ENCODE data around the gene CREB5.
A peak's percentile ranks its signal among the peaks of the same experiment; 100 is the strongest.
"Not testable (repeated sequence)": the region's sequence is repeated elsewhere in the genome, so short reads cannot be mapped to it uniquely, and the experiment has no call there.

The CREB5 gene

DNA sequence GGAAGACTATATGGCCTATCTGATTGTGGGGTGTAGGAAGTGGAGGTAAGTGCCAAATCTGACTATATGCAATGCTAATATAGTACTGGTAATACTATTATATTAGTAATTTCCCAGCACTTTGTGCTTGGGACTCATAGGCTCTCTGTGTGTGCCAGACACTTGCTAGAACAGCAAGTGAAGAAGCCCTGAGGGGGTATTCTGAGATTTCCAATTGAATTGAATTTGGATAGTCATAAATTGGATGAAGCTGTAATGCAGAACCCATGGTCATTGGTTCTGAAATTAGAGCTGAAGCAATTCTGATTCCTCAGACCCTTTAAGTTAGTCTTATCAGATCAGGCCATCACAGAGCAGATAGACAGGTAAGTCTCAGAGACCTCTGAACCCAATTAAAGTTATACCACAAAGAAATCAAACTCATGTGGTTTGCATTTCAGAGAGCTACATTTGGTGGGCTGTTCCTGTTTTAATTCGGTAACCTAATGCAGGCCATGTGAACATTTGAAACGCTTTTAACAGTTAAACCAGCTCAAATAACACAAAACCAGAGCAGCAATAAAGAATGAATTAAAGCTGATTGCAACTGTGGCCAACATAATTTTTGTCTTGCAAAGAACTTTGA is 179.5 kb downstream of the CREB5 start:
- H3K4me3 ChIP-seq, result no peak overlapping the region

DNA sequence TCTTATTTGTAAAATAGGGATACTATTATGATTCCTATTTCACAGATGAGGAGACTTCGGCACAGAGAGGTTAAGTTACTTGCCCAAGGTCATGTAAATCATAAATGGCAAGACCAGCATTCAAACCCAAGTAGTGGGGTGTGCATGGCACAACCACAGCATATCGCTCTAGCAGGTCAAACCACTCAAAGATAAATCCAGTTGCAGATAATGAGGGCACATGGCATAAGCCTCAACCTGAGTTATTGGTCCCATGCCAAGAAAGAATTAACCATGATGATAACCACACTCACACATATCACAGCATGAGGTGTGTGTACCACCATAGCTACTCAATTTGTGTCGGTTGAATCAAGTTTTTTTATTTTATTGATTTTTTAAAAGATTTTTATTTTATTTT is 180.5 kb downstream of the CREB5 start:
- no peak overlapping the region for H3K4me3 ChIP-seq
- no peak overlapping the region for H3K27ac ChIP-seq

More for the DNA sequence above, 179.5 kb downstream of the CREB5 start:
- no peak overlapping the region for H3K27ac ChIP-seq

DNA sequence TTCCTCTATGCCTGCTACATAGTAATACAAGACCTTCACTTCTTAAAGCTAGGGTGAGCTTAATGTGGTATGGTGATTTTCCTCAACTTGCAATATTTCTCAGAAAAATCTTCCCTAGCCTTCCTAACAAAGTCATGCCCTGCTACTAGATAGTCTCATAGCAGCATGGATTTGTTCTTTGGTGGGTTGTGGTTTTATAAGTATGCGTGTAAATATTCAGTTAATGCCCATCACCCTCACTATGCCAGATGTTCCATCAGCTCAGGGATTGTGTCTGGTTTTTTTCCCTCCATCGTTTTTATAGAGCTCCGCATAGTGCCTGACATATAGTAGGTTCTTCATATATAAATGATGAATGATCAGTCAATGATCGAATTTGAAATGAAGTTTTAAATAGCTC is 182.8 kb downstream of the CREB5 start:
- H3K4me3 ChIP-seq, result no peak overlapping the region
- no peak overlapping the region for H3K27ac ChIP-seq

DNA sequence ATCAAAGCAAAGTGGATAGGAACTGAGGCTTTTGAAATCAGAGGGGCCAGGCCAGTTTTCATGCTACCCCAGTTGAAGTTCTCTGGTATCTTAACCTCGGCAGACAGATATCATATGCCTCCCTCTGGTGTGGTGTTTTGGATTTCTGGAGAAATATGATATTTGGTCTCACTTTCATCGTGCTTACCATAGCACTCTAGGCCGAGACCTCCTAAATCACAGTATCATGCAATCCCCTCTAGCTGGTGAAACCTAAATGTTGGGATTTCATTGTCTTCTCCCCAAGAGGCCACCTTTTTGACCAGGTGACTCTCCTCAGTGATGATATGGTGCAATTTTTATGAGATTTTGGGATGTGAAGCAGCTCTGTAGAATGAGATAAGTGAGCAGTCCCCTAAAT is 183.5 kb downstream of the CREB5 start:
- Histone ChIP-seq H3K4me3 (no peak overlapping the region), H3K27ac (no peak overlapping the region)

DNA sequence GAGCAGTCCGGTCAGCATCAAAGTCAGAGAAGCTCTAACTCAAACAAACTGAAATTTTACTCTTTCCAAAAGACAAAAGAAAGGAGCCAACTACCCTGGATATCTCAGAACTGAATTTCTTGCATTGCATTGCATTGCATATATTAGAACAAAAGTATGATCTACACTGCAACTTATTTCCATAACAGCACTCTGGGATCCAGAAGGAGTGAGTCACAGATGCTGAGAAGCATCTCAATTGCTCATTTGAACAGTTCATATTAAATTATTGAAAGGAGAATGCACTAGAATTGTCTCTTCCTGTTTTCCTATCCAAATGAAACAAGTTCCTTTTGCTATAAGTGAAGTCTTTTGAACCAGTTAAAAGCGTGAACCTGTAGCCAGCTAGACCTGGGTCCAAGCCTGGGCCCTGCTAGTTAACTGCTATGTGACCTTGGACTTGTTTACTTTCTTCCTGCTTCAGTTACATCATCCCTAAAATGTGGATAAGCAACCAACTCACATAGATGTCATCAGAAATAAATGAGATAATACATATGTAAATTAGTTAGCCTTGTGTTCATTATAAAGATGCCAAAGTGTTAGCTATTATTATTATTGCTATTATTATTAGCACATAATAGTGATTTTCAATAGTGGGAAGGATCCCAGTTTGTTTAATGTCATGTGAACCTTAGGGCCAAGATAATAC is 184.1 kb downstream of the CREB5 start:
- Histone ChIP-seq H3K4me3 (no peak overlapping the region), H3K27ac (no peak overlapping the region)

DNA sequence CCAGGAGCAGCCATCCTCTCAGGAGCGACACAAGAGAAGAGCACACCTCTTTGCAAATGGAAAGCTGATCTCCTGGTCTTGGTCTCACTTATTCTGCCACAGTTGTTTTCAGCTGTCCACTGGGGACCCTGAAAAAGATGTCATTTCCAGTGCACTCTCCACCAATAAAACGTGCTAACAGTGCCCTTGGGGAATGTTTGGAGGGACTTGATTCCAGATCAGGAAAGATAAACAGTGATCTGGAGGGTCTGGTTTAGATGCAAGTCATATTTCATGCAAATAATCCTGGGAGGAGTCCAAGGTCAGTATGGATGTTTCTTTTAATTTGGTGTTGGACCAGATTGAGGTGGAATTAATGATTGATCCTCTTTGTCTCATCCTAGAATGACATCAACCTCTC is 185.0 kb downstream of the CREB5 start:
- H3K27ac ChIP-seq, result no peak overlapping the region

DNA sequence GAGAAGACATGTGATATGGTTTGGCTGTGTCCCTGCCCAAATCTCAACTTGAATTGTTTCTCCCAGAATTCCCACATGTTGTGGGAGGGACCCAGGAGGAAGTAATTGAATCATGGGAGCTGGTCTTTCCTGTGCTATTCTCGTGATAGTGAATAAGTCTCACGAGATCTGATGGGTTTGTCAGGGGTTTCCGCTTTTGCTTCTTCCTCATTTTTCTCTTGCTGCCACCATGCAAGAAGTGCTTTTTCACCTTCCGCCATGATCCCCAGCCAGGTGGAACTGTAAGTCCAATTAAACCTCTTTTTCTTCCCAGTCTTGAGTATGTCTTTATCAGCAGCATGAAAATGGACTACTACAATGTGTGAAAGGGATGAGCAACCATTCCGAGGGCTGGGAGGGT is 185.7 kb downstream of the CREB5 start:
- H3K4me3 ChIP-seq, H3K27ac ChIP-seq: not testable (repeated sequence)

More for the DNA sequence above, 185.0 kb downstream of the CREB5 start:
- H3K4me3 ChIP-seq, result no peak overlapping the region

DNA sequence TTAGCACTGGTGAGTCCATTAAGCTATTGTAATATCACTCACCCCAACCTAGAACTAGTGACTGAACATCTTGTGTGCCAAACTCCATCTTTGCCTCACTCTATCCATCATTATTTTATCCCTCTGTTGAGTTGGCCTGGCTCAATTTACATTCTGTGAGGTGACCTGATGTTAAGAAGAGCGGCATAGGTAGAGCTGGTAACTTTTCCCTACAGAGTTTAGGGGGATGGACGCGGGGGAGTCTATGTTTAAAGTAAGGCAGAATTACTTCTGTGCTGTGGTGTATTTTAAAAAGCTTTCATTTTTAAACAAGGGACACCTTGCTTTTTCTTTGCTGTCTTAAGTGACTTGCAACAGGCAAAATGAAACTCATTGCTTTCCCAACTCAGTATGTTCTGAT is 186.3 kb downstream of the CREB5 start:
- Histone ChIP-seq H3K27ac (no peak overlapping the region), H3K4me3 (no peak overlapping the region)

DNA sequence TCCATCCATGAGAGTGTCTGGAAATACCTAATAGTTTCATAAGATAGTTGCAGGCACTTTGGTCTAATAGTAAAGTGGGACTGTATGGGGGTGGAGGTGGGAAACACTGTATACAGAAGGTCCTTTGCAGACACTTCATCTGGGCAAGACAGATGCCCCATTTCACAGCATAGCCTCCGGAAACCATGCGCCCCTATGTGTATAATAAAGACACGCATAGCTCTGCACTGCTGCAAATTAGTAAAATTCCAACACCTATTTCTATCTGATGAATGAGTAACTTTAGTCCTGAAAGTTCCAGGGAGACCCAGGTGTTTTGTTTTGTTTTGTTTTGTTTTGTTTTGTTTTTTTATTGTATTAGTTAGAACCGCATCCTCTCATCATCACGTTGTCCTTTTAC is 187.1 kb downstream of the CREB5 start:
- H3K4me3 ChIP-seq, result no peak overlapping the region
- no peak overlapping the region for H3K27ac ChIP-seq

DNA sequence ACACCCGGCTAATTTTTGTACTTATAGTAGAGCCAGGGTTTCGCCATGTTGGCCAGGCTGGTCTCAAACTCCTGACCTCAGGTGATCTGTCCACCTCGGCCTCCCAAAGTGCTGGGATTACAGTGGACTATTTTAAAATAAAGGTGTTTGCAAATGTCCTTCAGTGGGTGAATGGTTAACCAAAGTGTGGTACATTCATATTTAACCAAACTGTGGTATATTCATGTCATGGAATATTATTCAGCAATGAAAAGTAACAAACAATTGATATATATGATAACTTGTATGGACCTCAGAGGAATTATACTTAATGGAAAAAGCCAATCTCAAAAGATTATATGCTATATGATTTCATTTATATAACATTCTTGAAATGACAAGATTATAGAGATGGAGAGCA is 190.0 kb downstream of the CREB5 start:
- Histone ChIP-seq H3K4me3 (no peak overlapping the region), H3K27ac (no peak overlapping the region)

DNA sequence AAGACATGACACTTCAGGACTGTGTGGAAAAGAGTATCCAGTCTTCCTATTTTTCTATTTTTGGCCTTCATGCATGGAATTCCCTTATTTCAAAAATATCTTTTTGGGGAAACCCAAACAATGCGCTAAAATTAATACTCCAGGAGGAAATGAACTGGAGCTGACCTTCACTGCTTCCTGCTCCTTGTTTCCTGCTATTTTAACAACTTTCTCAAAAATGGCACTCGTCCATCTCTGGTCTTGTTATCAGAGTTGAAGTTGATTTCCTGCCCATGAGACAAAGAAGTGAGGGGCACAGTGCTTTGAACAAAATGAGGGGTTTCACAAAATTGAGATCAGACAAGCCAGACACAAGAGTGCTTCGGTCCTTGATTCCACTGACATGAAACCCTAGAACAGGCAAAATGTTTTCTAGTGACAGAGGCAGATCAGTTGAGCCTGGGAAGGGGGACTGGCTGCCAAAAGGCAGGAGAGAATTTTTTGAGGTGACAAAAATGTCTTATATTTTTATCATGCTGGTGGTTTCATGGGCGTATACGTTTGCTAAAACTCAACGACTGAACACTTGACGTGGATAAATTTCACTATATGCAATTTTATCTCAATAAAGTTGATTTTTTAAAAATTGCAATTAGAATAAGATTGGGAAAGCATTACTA is 193.2 kb downstream of the CREB5 start:
- H3K27ac ChIP-seq, result no peak overlapping the region

DNA sequence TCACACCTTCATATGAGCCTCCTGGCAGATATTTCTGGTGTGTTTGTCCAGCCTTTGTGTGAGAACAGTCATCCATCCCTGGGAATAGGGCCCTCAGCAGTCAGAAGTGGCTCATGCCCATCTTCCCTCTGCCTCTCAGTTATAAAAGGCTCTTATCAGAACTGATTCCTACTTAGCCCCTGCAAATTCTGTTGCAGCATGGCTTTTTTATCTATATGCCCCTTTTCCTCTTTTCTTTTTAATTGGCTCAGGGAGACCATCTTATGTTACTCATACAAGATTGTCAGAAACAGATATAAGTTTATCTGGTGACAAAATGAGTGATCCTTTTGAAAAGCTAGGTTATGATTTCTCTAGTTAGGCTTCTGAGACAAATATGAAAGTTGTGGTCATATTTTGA is 194.1 kb downstream of the CREB5 start:
- Histone ChIP-seq H3K4me3 (no peak overlapping the region), H3K27ac (no peak overlapping the region)

More for the DNA sequence above, 193.2 kb downstream of the CREB5 start:
- no peak overlapping the region for H3K4me3 ChIP-seq

DNA sequence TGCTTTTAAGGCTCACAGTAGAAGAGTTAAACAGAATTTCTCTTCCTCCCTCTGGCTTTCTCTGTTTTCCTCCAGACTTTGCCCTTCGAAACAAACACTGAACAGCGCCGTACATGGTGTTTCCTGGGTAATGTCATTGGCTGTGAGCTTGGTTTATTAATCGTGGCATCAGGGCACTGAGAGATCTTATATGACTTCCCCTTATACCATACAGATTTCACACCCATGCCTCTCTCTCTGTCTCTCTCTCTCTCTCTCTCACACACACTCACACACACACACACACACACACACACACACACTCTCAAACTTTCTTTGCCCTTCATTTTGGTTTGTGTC is 195.5 kb downstream of the CREB5 start:
- Histone ChIP-seq H3K27ac (no peak overlapping the region), H3K4me3 (no peak overlapping the region)

DNA sequence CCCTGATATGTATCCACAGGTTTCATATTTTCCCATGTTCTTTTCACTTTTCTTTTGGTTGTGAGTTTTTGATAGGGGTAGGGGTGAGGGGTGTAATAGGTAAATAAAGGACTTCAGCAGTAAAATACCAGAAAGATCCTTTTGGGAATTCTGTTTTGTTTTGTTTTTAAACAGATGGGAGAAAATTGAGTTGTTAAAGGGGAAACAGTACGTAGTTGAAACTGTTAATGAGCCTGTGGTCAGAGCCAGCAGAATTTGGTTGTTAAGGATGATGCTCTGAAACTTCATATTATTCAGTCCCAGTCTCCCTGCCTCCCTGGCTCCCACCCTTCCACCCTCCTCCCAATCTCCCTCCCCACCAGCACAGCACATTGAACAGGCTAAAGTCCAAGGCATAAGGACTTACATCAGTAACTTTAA is 195.9 kb downstream of the CREB5 start:
- no peak overlapping the region for H3K4me3 ChIP-seq
- H3K27ac ChIP-seq, result no peak overlapping the region

DNA sequence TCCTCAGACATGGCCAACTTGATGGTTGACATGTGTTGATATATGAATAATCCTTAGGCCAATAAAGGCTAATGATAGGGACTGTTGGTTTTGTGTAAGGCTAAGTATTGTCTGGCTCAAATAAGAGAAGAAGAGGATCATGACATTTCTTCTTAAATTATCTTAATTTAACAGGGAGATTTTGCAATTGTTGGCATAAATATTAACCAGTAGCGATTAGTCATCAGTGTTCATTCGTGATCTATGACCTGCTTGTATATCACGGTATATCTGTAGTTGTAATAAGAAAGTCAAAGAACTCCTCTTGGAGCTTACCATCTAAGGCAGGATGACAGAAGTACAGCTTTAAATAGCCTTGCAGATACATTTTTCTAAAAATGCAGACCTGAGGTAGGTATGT is 196.4 kb downstream of the CREB5 start:
- Histone ChIP-seq H3K4me3 (no peak overlapping the region), H3K27ac (no peak overlapping the region)

DNA sequence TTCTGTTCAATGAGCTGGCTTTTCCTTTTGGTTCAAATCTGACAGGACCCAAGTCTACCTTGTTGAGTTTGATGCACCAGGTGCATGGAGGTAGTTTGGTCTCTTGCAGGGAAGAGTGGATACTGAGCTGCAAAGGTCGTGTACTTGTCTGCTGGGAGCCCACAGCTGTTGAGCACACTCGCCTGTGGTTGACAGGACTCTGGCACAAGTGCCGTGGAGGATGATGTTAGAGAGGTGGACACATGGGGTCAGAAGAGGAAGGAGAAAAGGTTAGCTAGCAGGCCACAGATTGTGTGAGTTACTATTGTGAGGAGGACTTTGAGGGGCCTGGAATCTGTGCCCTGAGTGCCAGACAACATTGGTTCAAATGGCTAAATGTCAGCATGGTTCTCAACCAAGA is 197.3 kb downstream of the CREB5 start:
- no peak overlapping the region for H3K27ac ChIP-seq
- H3K4me3 ChIP-seq, result no peak overlapping the region

DNA sequence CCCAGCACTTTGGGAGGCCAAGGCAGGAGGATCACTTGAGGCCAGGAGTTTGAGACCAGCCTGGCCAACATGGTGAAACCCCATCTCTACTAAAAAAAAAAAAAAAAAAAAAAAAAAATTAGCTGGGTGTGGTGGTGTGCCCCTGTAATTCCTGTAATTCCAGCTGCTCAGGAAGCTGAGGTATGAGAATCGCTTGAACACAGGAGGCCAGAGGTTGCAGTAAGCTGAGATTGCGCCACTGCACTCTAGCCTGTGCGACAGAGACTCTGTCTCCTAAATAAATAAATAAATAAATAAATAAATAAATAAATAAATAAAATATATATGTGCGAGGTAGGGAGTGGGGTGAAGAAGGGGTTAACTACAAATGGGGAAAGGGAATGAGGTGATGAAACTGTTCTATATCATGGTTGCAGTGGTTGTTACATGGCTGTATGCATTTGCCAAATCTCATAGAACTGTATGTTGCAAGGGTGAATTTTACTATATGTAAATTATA is 199.1 kb downstream of the CREB5 start:
- peak overlapping the region in 1 of 21 experiments; percentile 36 for H3K27ac ChIP-seq
- H3K4me3 ChIP-seq, result not testable (repeated sequence)

DNA sequence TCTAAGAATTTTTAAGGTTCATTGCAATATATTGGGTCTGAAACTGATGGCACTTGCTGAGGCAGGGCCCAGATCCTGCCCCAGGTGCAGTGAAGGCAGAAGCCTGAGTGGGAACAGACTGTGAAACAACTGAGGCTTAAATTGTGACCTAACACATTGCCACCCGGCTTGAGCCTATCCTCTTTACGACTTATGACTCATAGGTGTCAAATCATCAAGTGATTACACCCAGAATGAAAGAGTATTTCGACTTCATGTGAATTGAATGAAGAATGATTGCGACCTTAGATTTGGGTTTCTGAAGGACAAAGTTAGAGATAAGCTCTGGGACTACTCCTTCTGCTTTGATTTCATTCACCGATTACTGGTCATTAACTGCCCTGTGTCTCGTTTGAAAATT is 200.9 kb downstream of the CREB5 start:
- no peak overlapping the region for H3K27ac ChIP-seq
- H3K4me3 ChIP-seq, result no peak overlapping the region

DNA sequence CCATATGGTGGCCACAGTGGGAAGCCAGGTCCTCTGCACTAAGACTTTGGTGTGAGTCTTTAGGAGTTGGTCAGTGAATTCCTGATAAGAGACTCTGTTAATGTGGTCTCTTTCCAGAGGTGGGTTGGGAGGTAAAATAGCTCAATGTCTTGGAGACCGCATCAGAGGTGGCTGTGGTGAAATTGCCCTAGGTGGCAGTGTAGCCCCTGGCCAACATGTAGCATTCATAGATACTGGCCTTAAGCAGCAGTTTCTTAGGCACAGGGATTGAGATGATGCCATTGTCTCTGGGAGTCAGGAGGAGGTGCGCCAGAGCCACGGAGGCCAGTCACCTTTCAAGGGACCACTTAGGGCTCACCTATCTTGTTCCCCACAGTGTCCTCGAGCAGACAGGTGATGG is 202.8 kb downstream of the CREB5 start:
- no peak overlapping the region for H3K27ac ChIP-seq

DNA sequence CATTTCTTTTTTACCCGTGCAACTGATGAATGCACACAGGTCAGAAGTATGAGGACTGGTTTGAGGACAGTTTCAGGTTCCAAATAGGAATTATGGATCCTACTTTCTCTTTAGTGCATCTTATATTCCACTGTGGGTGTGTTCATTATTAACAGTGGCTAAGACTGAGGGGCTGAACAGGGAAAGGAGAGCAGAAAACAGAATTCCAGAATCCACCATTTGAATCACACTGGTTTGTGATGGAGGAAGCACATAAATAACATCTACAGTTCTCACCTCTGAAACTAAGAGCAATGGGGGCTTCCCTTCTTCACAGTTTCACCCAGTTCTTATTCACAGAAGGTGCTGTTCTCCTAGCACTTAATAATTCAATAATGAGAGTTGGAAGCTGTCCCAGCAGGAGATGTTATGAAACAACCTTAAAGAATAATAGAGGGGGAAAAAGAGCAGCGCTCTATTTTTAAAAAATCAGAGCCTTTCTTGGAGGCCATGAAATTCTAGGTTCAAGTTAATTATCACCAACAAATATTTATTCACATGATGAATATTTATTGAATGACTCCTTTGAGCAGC is 205.1 kb downstream of the CREB5 start:
- Histone ChIP-seq H3K27ac (no peak overlapping the region), H3K4me3 (no peak overlapping the region)

More for the DNA sequence above, 202.8 kb downstream of the CREB5 start:
- H3K4me3 ChIP-seq, result no peak overlapping the region

DNA sequence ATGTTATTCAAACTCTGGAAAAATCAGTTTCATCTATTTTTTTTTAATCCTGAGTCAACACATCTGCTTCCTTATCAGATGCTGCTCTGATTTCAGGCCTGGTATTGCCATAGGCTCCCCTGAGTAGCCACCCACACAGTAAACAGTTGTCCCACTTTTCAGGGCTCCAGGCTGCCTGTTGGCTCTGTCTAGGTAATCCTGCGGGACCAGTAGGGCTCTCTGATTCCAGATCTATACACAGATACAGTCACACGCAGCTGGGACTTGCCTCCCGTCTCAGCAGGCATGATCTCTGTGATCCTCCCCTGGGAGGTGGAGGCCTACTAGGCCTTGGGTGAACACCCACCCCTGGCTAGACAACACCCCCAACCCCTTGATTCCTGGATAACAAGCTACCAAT is 206.1 kb downstream of the CREB5 start:
- Histone ChIP-seq H3K4me3 (no peak overlapping the region), H3K27ac (no peak overlapping the region)
